Measurements from ENCODE around the gene PROB1.

Gene PROB1

GRCh38 chr5:139381837-139382761, 12.8 kb downstream of the PROB1 start:
- Histone ChIP-seq H3K27ac (peak overlapping the region; percentile 74), H3K4me2 (peak overlapping the region; percentile 99)

GRCh38 chr5:139379626-139380449, 15.1 kb downstream of the PROB1 start:
- Histone ChIP-seq H3K36me3 (peaks cover 49% of the 10 kb centered on the region), H3K4me3 (no peak overlapping the region), H3K27ac (peak overlapping the region; percentile 58), H3K4me1 (peaks cover 59% of the 10 kb centered on the region), H3K9ac (no peak overlapping the region), H3K27me3 (no peaks in the 10 kb centered on the region), H4K20me1 (peaks cover 23% of the 10 kb centered on the region), H3K4me2 (peak overlapping the region; percentile 99), H3K9me3 (no peaks in the 10 kb centered on the region)
- no peak for TF ChIP-seq Cebpa-rat (IDR thresholded peaks at IDR 0.05)

More at GRCh38 chr5:139381837-139382761, 12.8 kb downstream of the PROB1 start:
- Histone ChIP-seq H3K4me1 (peaks cover 82% of the 10 kb centered on the region), H4K20me1 (peaks cover 24% of the 10 kb centered on the region), H3K36me3 (peaks cover 42% of the 10 kb centered on the region), H3K27me3 (no peaks in the 10 kb centered on the region), H3K9ac (peak overlapping the region; percentile 61), H3K9me3 (no peaks in the 10 kb centered on the region), H3K4me3 (0 out of 2 replicates have a peak overlapping the region, but pooled peaks have one; percentile 8)
- no peak for TF ChIP-seq Cebpa-rat (IDR thresholded peaks at IDR 0.05)

GRCh38 chr5:139378941-139379361, 16.0 kb downstream of the PROB1 start:
- H3K36me3 ChIP-seq, result peaks cover 57% of the 10 kb centered on the region
- H3K4me2 ChIP-seq, result no peak overlapping the region
- H3K27ac ChIP-seq, result peak overlapping the region; percentile 58
- peaks cover 14% of the 10 kb centered on the region; the same call in 1 of the 2 replicates for H4K20me1 ChIP-seq
- TF ChIP-seq Cebpa-rat (IDR thresholded peaks at IDR 0.05), result no peak
- no peaks in the 10 kb centered on the region for H3K9me3 ChIP-seq
- no peaks in the 10 kb centered on the region for H3K27me3 ChIP-seq
- no peak overlapping the region for H3K9ac ChIP-seq
- H3K4me3 ChIP-seq, result no peak overlapping the region
- peaks cover 50% of the 10 kb centered on the region for H3K4me1 ChIP-seq

- H3K4me1 ChIP-seq, result peaks cover 44% of the 10 kb centered on the region
- no peaks in the 10 kb centered on the region for H3K27me3 ChIP-seq
- H4K20me1 ChIP-seq, result peaks cover 7% of the 10 kb centered on the region; the same call in 1 of the 2 replicates
- no peak overlapping the region for H3K9ac ChIP-seq
- peaks cover 64% of the 10 kb centered on the region for H3K36me3 ChIP-seq
- H3K9me3 ChIP-seq, result no peaks in the 10 kb centered on the region
- no peak overlapping the region for H3K4me3 ChIP-seq
- TF ChIP-seq Cebpa-rat (IDR thresholded peaks at IDR 0.05), result no peak
- no peak overlapping the region for H3K4me2 ChIP-seq
- 0 out of 2 replicates have a peak overlapping the region, but pooled peaks have one; percentile 3 for H3K27ac ChIP-seq
Measured at GRCh38 chr5:139378101-139378825, 16.6 kb downstream of the PROB1 start.

- Histone ChIP-seq H3K9ac (no peak overlapping the region), H4K20me1 (no peaks in the 10 kb centered on the region; the same call in 1 of the 2 replicates), H3K4me1 (peaks cover 33% of the 10 kb centered on the region), H3K9me3 (no peaks in the 10 kb centered on the region), H3K4me2 (no peak overlapping the region), H3K27ac (no peak overlapping the region), H3K4me3 (no peak overlapping the region), H3K36me3 (peaks cover 75% of the 10 kb centered on the region), H3K27me3 (no peaks in the 10 kb centered on the region)
- TF ChIP-seq Cebpa-rat (IDR thresholded peaks at IDR 0.05), result no peak
Measured at GRCh38 chr5:139377226-139377625, 17.7 kb downstream of the PROB1 start.

GRCh38 chr5:139376364-139376763, 18.5 kb downstream of the PROB1 start:
- H3K36me3 ChIP-seq, result peaks cover 83% of the 10 kb centered on the region
- no peak for TF ChIP-seq Cebpa-rat (IDR thresholded peaks at IDR 0.05)
- no peak overlapping the region for H3K9ac ChIP-seq
- no peak overlapping the region for H3K4me2 ChIP-seq
- no peak overlapping the region for H3K27ac ChIP-seq
- peaks cover 25% of the 10 kb centered on the region for H3K4me1 ChIP-seq
- H3K27me3 ChIP-seq, result no peaks in the 10 kb centered on the region
- no peak overlapping the region for H3K4me3 ChIP-seq
- H4K20me1 ChIP-seq, result peaks cover under 1% of the 10 kb centered on the region; the same call in 1 of the 2 replicates
- H3K9me3 ChIP-seq, result no peaks in the 10 kb centered on the region

GRCh38 chr5:139374909-139375308, 20.0 kb downstream of the PROB1 start:
- no peak overlapping the region for H3K27ac ChIP-seq
- H4K20me1 ChIP-seq, result peaks cover 7% of the 10 kb centered on the region; the same call in 1 of the 2 replicates
- H3K9me3 ChIP-seq, result no peaks in the 10 kb centered on the region
- no peak overlapping the region for H3K4me3 ChIP-seq
- no peaks in the 10 kb centered on the region for H3K27me3 ChIP-seq
- peaks cover 24% of the 10 kb centered on the region for H3K4me1 ChIP-seq
- TF ChIP-seq Cebpa-rat (IDR thresholded peaks at IDR 0.05), result no peak
- no peak overlapping the region for H3K4me2 ChIP-seq
- peaks cover 93% of the 10 kb centered on the region for H3K36me3 ChIP-seq
- H3K9ac ChIP-seq, result no peak overlapping the region

GRCh38 chr5:139371482-139372435, 23.1 kb downstream of the PROB1 start:
- Histone ChIP-seq H4K20me1 (peaks cover 32% of the 10 kb centered on the region), H3K27me3 (no peaks in the 10 kb centered on the region), H3K4me1 (peaks cover 23% of the 10 kb centered on the region), H3K4me2 (no peak overlapping the region), H3K27ac (no peak overlapping the region), H3K9me3 (no peaks in the 10 kb centered on the region), H3K36me3 (peaks cover 96% of the 10 kb centered on the region), H3K4me3 (no peak overlapping the region), H3K9ac (no peak overlapping the region)
- TF ChIP-seq Cebpa-rat (IDR thresholded peaks at IDR 0.05), result no peak
